ENCODE measurements around the gene ENDOV. TPM values are rescaled to one million over a fixed set of nuclear protein-coding genes. Genes with fewer than 3 reads are reported as not detected.

Gene ENDOV
- total RNA-seq, 2 donors from 2014 or later = 27.3 to 46.7 TPM

- Histone ChIP-seq H3K4me3 (no peak overlapping the region), H3K27me3 (replicated peaks; ENCODE audit: insufficient read depth) (no peaks in the 10 kb centered on the region), H3K4me1 (ENCODE audit: control insufficient read depth in 1 of 2, low read depth in 2 of 2) (no peaks in the 10 kb centered on the region), H3K27ac (no peak overlapping the region), H3K36me3 (peaks cover 81% of the 10 kb centered on the region), H3K9me3 (no peaks in the 10 kb centered on the region)
- DNase-seq (ENCODE audit: low spot score) (no peak), ATAC-seq (ENCODE audit: insufficient number of reproducible peaks, low FRiP score, low read depth) (no peak)
- no peak for TF ChIP-seq CTCF (IDR thresholded peaks at IDR 0.05)
Observed at GRCh38 chr17:80379348-80379747, 35.6 kb upstream of the ENDOV start.

GRCh38 chr17:80380068-80380467 is 34.9 kb upstream of the ENDOV start:
- peaks cover 80% of the 10 kb centered on the region for H3K36me3 ChIP-seq
- ATAC-seq (ENCODE audit: insufficient number of reproducible peaks, low FRiP score, low read depth) = no peak
- no peak for TF ChIP-seq CTCF (IDR thresholded peaks at IDR 0.05)

GRCh38 chr17:80380555-80381002 is 34.4 kb upstream of the ENDOV start:
- Histone ChIP-seq H3K27me3 (replicated peaks; ENCODE audit: insufficient read depth) (no peaks in the 10 kb centered on the region), H3K4me3 (no peak overlapping the region), H3K27ac (no peak overlapping the region), H3K9me3 (no peaks in the 10 kb centered on the region), H3K4me1 (ENCODE audit: control insufficient read depth in 1 of 2, low read depth in 2 of 2) (no peaks in the 10 kb centered on the region), H3K36me3 (peaks cover 81% of the 10 kb centered on the region)
- DNase-seq (ENCODE audit: low spot score) (no peak), ATAC-seq (ENCODE audit: insufficient number of reproducible peaks, low FRiP score, low read depth) (no peak)
- no peak for TF ChIP-seq CTCF (IDR thresholded peaks at IDR 0.05)

More at GRCh38 chr17:80380068-80380467, 34.9 kb upstream of the ENDOV start:
- Histone ChIP-seq H3K4me3 (no peak overlapping the region), H3K4me1 (ENCODE audit: control insufficient read depth in 1 of 2, low read depth in 2 of 2) (no peaks in the 10 kb centered on the region), H3K27me3 (replicated peaks; ENCODE audit: insufficient read depth) (no peaks in the 10 kb centered on the region), H3K9me3 (no peaks in the 10 kb centered on the region), H3K27ac (no peak overlapping the region)
- no peak for DNase-seq (ENCODE audit: low spot score)

GRCh38 chr17:80381416-80381923 is 33.5 kb upstream of the ENDOV start:
- H3K9me3 ChIP-seq = no peaks in the 10 kb centered on the region
- H3K36me3 ChIP-seq = peaks cover 82% of the 10 kb centered on the region
- H3K27ac ChIP-seq = no peak overlapping the region
- no peak for ATAC-seq (ENCODE audit: insufficient number of reproducible peaks, low FRiP score, low read depth)
- no peaks in the 10 kb centered on the region for H3K27me3 ChIP-seq (replicated peaks; ENCODE audit: insufficient read depth)
- H3K4me3 ChIP-seq = no peak overlapping the region
- DNase-seq (ENCODE audit: low spot score) = no peak
- H3K4me1 ChIP-seq (ENCODE audit: control insufficient read depth in 1 of 2, low read depth in 2 of 2) = no peaks in the 10 kb centered on the region
- TF ChIP-seq CTCF (IDR thresholded peaks at IDR 0.05) = no peak

- Histone ChIP-seq H3K9me3 (no peaks in the 10 kb centered on the region), H3K4me3 (no peak overlapping the region), H3K4me1 (ENCODE audit: control insufficient read depth in 1 of 2, low read depth in 2 of 2) (no peaks in the 10 kb centered on the region), H3K27ac (no peak overlapping the region), H3K27me3 (replicated peaks; ENCODE audit: insufficient read depth) (no peaks in the 10 kb centered on the region), H3K36me3 (peaks cover 83% of the 10 kb centered on the region)
- ATAC-seq (ENCODE audit: insufficient number of reproducible peaks, low FRiP score, low read depth) (no peak), DNase-seq (ENCODE audit: low spot score) (no peak)
- no peak for TF ChIP-seq CTCF (IDR thresholded peaks at IDR 0.05)
Observed at GRCh38 chr17:80382446-80382845, 32.5 kb upstream of the ENDOV start.

All from thoracic aorta (tissue), 2 donors.